Measurements from ENCODE around the gene SLCO1C1.

Gene SLCO1C1

DNA sequence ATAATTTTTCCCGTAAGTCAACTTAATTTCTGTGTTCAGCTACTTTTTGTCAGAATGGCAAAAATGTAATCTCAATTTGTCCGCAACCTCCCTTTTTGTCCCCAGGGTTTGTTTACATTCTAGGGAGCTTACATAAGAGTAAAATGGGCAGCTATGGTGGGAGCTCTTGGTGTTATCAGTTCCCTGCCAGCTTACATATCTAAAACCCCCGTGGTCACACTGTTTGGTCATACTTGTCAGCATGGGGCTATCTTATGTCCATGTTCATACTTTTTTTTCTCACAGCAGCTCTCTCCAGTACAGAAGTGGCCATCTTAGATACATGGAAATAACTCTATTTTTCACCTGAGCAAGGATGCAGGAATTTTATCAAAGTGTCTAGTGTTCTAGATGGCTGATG lies 16.7 kb downstream of the SLCO1C1 start:
- H3K79me2 ChIP-seq, result no peaks in the 10 kb centered on the region
- H3K9me3 ChIP-seq (ENCODE audit: control insufficient read depth, low read length), result no peaks in the 10 kb centered on the region
- H3K27me3 ChIP-seq (ENCODE audit: control insufficient read depth, insufficient read depth, low read length), result no peaks in the 10 kb centered on the region
- H3K9ac ChIP-seq, result no peak overlapping the region
- H2AFZ ChIP-seq, result no peak overlapping the region
- H3K4me3 ChIP-seq (ENCODE audit: low read depth, low read length), result no peak overlapping the region
- H3K27ac ChIP-seq, result no peak overlapping the region
- H3K36me3 ChIP-seq (ENCODE audit: control insufficient read depth, insufficient read depth, low read length), result no peaks in the 10 kb centered on the region
- H3K4me1 ChIP-seq, result no peaks in the 10 kb centered on the region
- no peak overlapping the region for H3K4me2 ChIP-seq (ENCODE audit: low read length)
- TF ChIP-seq, protein P1, sequence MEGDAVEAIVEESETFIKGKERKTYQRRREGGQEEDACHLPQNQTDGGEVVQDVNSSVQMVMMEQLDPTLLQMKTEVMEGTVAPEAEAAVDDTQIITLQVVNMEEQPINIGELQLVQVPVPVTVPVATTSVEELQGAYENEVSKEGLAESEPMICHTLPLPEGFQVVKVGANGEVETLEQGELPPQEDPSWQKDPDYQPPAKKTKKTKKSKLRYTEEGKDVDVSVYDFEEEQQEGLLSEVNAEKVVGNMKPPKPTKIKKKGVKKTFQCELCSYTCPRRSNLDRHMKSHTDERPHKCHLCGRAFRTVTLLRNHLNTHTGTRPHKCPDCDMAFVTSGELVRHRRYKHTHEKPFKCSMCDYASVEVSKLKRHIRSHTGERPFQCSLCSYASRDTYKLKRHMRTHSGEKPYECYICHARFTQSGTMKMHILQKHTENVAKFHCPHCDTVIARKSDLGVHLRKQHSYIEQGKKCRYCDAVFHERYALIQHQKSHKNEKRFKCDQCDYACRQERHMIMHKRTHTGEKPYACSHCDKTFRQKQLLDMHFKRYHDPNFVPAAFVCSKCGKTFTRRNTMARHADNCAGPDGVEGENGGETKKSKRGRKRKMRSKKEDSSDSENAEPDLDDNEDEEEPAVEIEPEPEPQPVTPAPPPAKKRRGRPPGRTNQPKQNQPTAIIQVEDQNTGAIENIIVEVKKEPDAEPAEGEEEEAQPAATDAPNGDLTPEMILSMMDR (IDR thresholded peaks at IDR 0.05), result no peak

DNA sequence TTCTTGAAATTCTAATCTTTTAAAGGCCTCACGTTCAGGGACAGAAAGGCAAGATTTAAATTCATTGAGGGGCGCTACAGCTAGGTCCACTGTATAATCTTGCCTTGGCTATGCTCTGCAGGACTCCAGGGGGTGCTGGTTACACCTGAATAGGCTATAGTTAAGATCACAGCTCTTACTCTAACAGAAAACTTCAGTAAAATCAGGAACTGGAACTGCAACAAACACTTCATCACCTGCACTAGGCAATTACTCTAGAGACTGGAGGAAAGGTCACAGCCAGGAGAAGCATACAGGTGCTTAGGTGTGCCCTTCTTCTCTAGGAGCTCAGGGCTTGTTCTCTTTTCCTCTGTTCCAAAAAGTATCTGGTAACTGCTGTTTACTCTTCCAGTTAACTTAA lies 20.9 kb downstream of the SLCO1C1 start:
- Histone ChIP-seq H2AFZ (no peak overlapping the region), H3K27ac (no peak overlapping the region), H3K4me1 (no peaks in the 10 kb centered on the region), H3K9me3 (ENCODE audit: control insufficient read depth, low read length) (no peaks in the 10 kb centered on the region), H3K9ac (no peak overlapping the region), H3K27me3 (ENCODE audit: control insufficient read depth, insufficient read depth, low read length) (no peaks in the 10 kb centered on the region), H3K36me3 (ENCODE audit: control insufficient read depth, insufficient read depth, low read length) (no peaks in the 10 kb centered on the region), H3K4me3 (ENCODE audit: low read depth, low read length) (no peak overlapping the region), H3K79me2 (no peaks in the 10 kb centered on the region), H3K4me2 (ENCODE audit: low read length) (no peak overlapping the region)
- TF ChIP-seq, protein P1 (IDR thresholded peaks at IDR 0.05), result no peak

DNA sequence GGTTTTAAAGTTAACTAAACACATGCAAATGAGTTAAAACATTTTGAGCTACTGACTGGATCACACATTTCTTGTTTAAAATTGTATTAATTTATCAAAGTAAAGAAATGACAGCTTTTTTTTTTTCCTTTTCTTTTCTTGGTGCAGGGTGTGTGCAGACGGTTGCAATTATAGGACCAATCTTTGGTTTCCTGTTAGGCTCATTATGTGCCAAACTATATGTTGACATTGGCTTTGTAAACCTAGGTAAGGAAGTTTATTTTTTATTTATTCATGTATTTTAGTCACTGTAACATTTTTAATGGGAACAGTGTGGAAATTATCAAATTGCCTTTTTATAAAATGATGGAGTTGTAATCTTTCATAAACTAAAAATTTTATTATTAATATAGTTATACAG lies 21.9 kb downstream of the SLCO1C1 start:
- H3K4me3 ChIP-seq (ENCODE audit: low read depth, low read length), result no peak overlapping the region
- TF ChIP-seq, protein P1 (IDR thresholded peaks at IDR 0.05), result no peak
- no peaks in the 10 kb centered on the region for H3K79me2 ChIP-seq
- no peak overlapping the region for H3K9ac ChIP-seq
- H3K9me3 ChIP-seq (ENCODE audit: control insufficient read depth, low read length), result no peaks in the 10 kb centered on the region
- no peaks in the 10 kb centered on the region for H3K27me3 ChIP-seq (ENCODE audit: control insufficient read depth, insufficient read depth, low read length)
- H3K36me3 ChIP-seq (ENCODE audit: control insufficient read depth, insufficient read depth, low read length), result no peaks in the 10 kb centered on the region
- no peak overlapping the region for H2AFZ ChIP-seq
- H3K27ac ChIP-seq, result no peak overlapping the region
- H3K4me1 ChIP-seq, result no peaks in the 10 kb centered on the region
- no peak overlapping the region for H3K4me2 ChIP-seq (ENCODE audit: low read length)

DNA sequence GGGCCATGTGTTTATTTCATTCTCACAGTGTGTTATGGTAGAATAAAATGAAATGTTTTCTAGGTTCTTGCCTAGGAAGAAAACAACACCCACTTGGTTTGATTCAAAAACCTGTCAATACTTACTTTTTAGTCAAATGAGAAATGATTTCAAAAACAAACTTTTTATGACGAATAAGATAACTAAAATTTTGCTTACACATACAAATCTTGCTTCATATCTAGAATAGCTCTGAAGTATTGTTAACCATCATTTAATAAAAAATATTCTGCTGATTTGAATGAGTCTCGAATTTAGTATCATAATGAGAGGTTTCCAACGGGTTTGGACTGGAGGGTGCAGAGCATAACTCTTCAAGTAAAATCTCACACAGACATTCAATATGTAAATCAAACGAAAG lies 23.2 kb downstream of the SLCO1C1 start:
- Histone ChIP-seq H3K9me3 (ENCODE audit: control insufficient read depth, low read length) (no peaks in the 10 kb centered on the region), H3K27me3 (ENCODE audit: control insufficient read depth, insufficient read depth, low read length) (no peaks in the 10 kb centered on the region), H3K36me3 (ENCODE audit: control insufficient read depth, insufficient read depth, low read length) (no peaks in the 10 kb centered on the region), H3K4me1 (no peaks in the 10 kb centered on the region), H3K27ac (no peak overlapping the region), H3K79me2 (no peaks in the 10 kb centered on the region), H3K4me3 (ENCODE audit: low read depth, low read length) (no peak overlapping the region), H3K9ac (no peak overlapping the region), H2AFZ (no peak overlapping the region), H3K4me2 (ENCODE audit: low read length) (no peak overlapping the region)
- TF ChIP-seq, protein P1 (IDR thresholded peaks at IDR 0.05), result no peak

DNA sequence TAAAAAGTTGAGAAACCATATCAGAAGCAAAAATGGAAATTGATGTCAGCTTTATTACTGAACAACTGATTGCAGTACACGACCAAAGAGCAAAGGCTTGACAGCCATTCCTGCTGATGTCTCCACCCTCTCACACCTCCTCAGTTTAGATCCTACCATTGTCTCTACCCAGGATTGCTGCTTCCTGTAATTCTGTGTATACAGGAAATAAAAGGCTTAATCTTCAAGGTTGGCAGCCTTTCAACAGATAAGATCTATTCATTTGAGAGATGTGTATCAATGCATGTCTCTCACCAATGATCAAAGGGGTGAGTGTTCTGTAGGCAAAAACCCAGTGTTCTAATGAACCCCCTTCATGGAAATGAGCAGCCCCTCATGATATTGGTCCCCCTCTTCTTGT lies 27.0 kb downstream of the SLCO1C1 start:
- Histone ChIP-seq H3K9ac (no peak overlapping the region), H3K27me3 (ENCODE audit: control insufficient read depth, insufficient read depth, low read length) (no peaks in the 10 kb centered on the region), H3K4me1 (no peaks in the 10 kb centered on the region), H3K36me3 (ENCODE audit: control insufficient read depth, insufficient read depth, low read length) (no peaks in the 10 kb centered on the region), H3K79me2 (no peaks in the 10 kb centered on the region), H3K4me3 (ENCODE audit: low read depth, low read length) (no peak overlapping the region), H3K27ac (no peak overlapping the region), H3K9me3 (ENCODE audit: control insufficient read depth, low read length) (no peaks in the 10 kb centered on the region), H3K4me2 (ENCODE audit: low read length) (no peak overlapping the region), H2AFZ (no peak overlapping the region)
- TF ChIP-seq, protein P1 (IDR thresholded peaks at IDR 0.05), result no peak
